H1 (cell line): ENCODE measurements around the gene ZMYND12. TPM values are rescaled to one million over a fixed set of nuclear protein-coding genes. Genes with fewer than 3 reads are reported as not detected.

Source experiments
- CTCF ChIA-PET: fragments of 300-600 bp; sonication (Branson Sonifier 250); formaldehyde crosslinking; loops from one replicate; lab custom pipeline; 2021; ENCODE audit not compliant: partially characterized antibody; lab: Charles Lee
- POLR2A ChIA-PET: fragments of 300-600 bp; sonication (Branson Sonifier 250); formaldehyde crosslinking; loops from one replicate; lab custom pipeline; 2021; ENCODE audit warnings: inconsistent platforms; ENCODE audit not compliant: partially characterized antibody; lab: Charles Lee
- DNase-seq, 2 experiments: peaks; one replicate each; pipeline versions ENCODE4 v3.0.0 to v3.0.0-alpha.2; 2010 to 2022; ENCODE audit warnings: low spot score in 2 of 2, low read depth in 1 of 2, mixed read lengths in 1 of 2
- FAIRE-seq: peaks from 2 replicates; lab custom pipeline; 2011; peaks lifted over from hg19 to GRCh38; lab: Jason Lieb, UNC
- H2AFZ ChIP-seq: 2 replicates; pipeline ENCODE4 v1.8.1; 2012; ENCODE audit warnings: low read length, inconsistent platforms
- H2AK5ac ChIP-seq: 2 replicates; pipeline ENCODE4 v1.6.1; 2013; ENCODE audit warnings: low read depth, low read length
- H2BK120ac ChIP-seq: replicated peaks from 2 replicates; pipeline ENCODE3; 2013; ENCODE audit warnings: low read depth, low read length, inconsistent platforms
- H2BK12ac ChIP-seq: 2 replicates; pipeline ENCODE4 v1.6.1; 2013; ENCODE audit warnings: low read depth, low read length
- H2BK15ac ChIP-seq: 2 replicates; pipeline ENCODE4 v1.6.1; 2013; ENCODE audit warnings: low read length
- H2BK20ac ChIP-seq: 2 replicates; pipeline ENCODE4 v1.6.1; 2013; ENCODE audit warnings: low read length
- H2BK5ac ChIP-seq: 2 replicates; pipeline ENCODE4 v1.6.1; 2013; ENCODE audit warnings: low read depth, low read length
- H3K14ac ChIP-seq: 2 replicates; pipeline ENCODE4 v1.6.1; 2013; ENCODE audit warnings: inconsistent platforms; ENCODE audit not compliant: insufficient read length
- H3K18ac ChIP-seq: 2 replicates; pipeline ENCODE4 v1.6.1; 2013; ENCODE audit warnings: low read length; ENCODE audit errors: extremely low read depth
- H3K23ac ChIP-seq: 2 replicates; pipeline ENCODE4 v1.6.1; 2013; ENCODE audit warnings: inconsistent platforms; ENCODE audit not compliant: insufficient read length
- H3K23me2 ChIP-seq: 2 replicates; pipeline ENCODE4 v1.6.1; 2013; ENCODE audit warnings: low read depth, low read length
- H3K27ac ChIP-seq: 2 replicates; pipeline ENCODE4 v1.6.1; 2011; ENCODE audit warnings: low read depth, low read length, inconsistent platforms
- H3K27me3 ChIP-seq, 4 experiments: replicated peaks in 1 of 4; 1 replicate in 1 of 4; 2 replicates in 3 of 4; pipeline versions ENCODE4 v1.6.1 to v1.8.1; 2011 to 2013; ENCODE audit warnings: low read length in 3 of 4, mild to moderate bottlenecking in 3 of 4, inconsistent platforms in 2 of 4, mixed read lengths in 2 of 4, moderate library complexity in 1 of 4; ENCODE audit not compliant: control insufficient read depth in 3 of 4, insufficient read depth in 3 of 4; ENCODE audit errors: extremely low read depth in 1 of 4
- H3K36me3 ChIP-seq, 4 experiments: 2 replicates each; pipeline versions ENCODE4 v1.6.1 to v1.8.1; 2011 to 2013; ENCODE audit warnings: mild to moderate bottlenecking in 4 of 4, low read length in 3 of 4, moderate library complexity in 2 of 4, control low read depth in 1 of 4, inconsistent platforms in 1 of 4; ENCODE audit not compliant: insufficient read depth in 4 of 4, control insufficient read depth in 2 of 4
- H3K4ac ChIP-seq: replicated peaks from 2 replicates; pipeline ENCODE3; 2013; ENCODE audit warnings: low read length, low read depth, mixed read lengths, inconsistent platforms; ENCODE audit not compliant: insufficient read length
- H3K4me1 ChIP-seq, 4 experiments: replicated peaks in 1 of 4; 1 replicate in 1 of 4; 2 replicates in 3 of 4; pipeline versions ENCODE4 v1.6.1 to v1.8.1; 2011 to 2013; ENCODE audit warnings: low read length in 3 of 4, inconsistent platforms in 2 of 4, mixed read lengths in 1 of 4; ENCODE audit not compliant: insufficient read depth in 4 of 4, control insufficient read depth in 3 of 4
- H3K4me2 ChIP-seq, 2 experiments: 2 replicates each; pipeline versions ENCODE4 v1.6.1 to v1.8.1; 2011 to 2013; ENCODE audit warnings: low read depth in 2 of 2, low read length in 2 of 2, control low read depth in 1 of 2, inconsistent platforms in 1 of 2, mild to moderate bottlenecking in 1 of 2; ENCODE audit not compliant: insufficient read depth in 1 of 2
- H3K4me3 ChIP-seq, 4 experiments: fragments of 200-600, 300-600 bp in 1 of 4; sonication (generic), shearing (Covaris generic), sonication (Bioruptor Twin) in 1 of 4; 2 replicates each; pipeline versions ENCODE4 v1.5.1 to v1.8.1; 2011 to 2016; ENCODE audit warnings: low read length in 4 of 4, low read depth in 3 of 4, control low read depth in 2 of 4, inconsistent platforms in 2 of 4, mild to moderate bottlenecking in 2 of 4, mixed read lengths in 1 of 4, moderate library complexity in 1 of 4; ENCODE audit not compliant: insufficient read depth in 2 of 4; ENCODE audit errors: extremely low read depth in 1 of 4
- H3K56ac ChIP-seq: replicated peaks from 2 replicates; pipeline ENCODE3; 2013; ENCODE audit warnings: low read depth, mild to moderate bottlenecking, mixed read lengths, low read length, inconsistent platforms; ENCODE audit not compliant: insufficient read length
- H3K79me1 ChIP-seq: 2 replicates; pipeline ENCODE4 v1.6.1; 2013; ENCODE audit warnings: low read depth, low read length, control low read depth
- H3K79me2 ChIP-seq, 2 experiments: 2 replicates each; pipeline versions ENCODE4 v1.6.1 to v1.8.1; 2012 to 2013; ENCODE audit warnings: low read length in 2 of 2, mild to moderate bottlenecking in 2 of 2, inconsistent platforms in 1 of 2; ENCODE audit not compliant: insufficient read depth in 2 of 2, control insufficient read depth in 1 of 2
- H3K9ac ChIP-seq, 4 experiments: replicated peaks in 1 of 4; 1 replicate in 1 of 4; 2 replicates in 3 of 4; pipeline versions ENCODE4 v1.6.1 to v1.8.1; 2011 to 2013; ENCODE audit warnings: low read depth in 3 of 4, low read length in 3 of 4, control low read depth in 2 of 4, mild to moderate bottlenecking in 2 of 4, moderate library complexity in 2 of 4, inconsistent platforms in 1 of 4; ENCODE audit errors: extremely low read depth in 1 of 4
- H3K9me3 ChIP-seq, 2 experiments: 2 replicates each; pipeline versions ENCODE4 v1.6.1 to v1.8.1; 2012 to 2013; ENCODE audit warnings: mild to moderate bottlenecking in 2 of 2, moderate library complexity in 2 of 2, control low read depth in 1 of 2, inconsistent platforms in 1 of 2, low read depth in 1 of 2, low read length in 1 of 2, mixed read lengths in 1 of 2; ENCODE audit not compliant: insufficient read depth in 2 of 2
- H4K20me1 ChIP-seq, 2 experiments: replicated peaks in 1 of 2; 2 replicates each; pipeline versions ENCODE3 to v1.8.1; 2011 to 2013; ENCODE audit warnings: inconsistent platforms in 2 of 2, low read length in 2 of 2, mild to moderate bottlenecking in 1 of 2; ENCODE audit not compliant: insufficient read depth in 2 of 2, control insufficient read depth in 1 of 2
- H4K5ac ChIP-seq: 2 replicates; pipeline ENCODE4 v1.6.1; 2013; ENCODE audit warnings: low read length, low read depth, mixed read lengths, inconsistent platforms; ENCODE audit not compliant: insufficient read length
- H4K8ac ChIP-seq: 2 replicates; pipeline ENCODE4 v1.8.0; 2013; ENCODE audit warnings: mild to moderate bottlenecking, moderate library complexity, low read length, inconsistent platforms; ENCODE audit not compliant: insufficient read depth; ENCODE audit errors: extremely low read depth
- H4K91ac ChIP-seq: replicated peaks from 2 replicates; pipeline ENCODE3; 2013; ENCODE audit warnings: low read length, mixed read lengths, inconsistent platforms; ENCODE audit not compliant: insufficient read length
- CTBP2 ChIP-seq: IDR thresholded peaks from 2 replicates; pipeline ENCODE4 v1.7.0; 2011; ENCODE audit warnings: borderline replicate concordance, mild to moderate bottlenecking, moderate library complexity, mixed read lengths, low read length; ENCODE audit not compliant: insufficient read depth, insufficient read length
- CTCF ChIP-seq, 3 experiments: IDR thresholded peaks; 1 replicate in 2 of 3; 2 replicates in 1 of 3; pipeline versions ENCODE4 v1.5.1 to v1.6.1; 2011; ENCODE audit warnings: low read length in 3 of 3, mild to moderate bottlenecking in 3 of 3, inconsistent platforms in 2 of 3, low read depth in 1 of 3, moderate library complexity in 1 of 3; ENCODE audit not compliant: insufficient read depth in 1 of 3; ENCODE audit errors: control extremely low read depth in 1 of 3
- EP300 ChIP-seq, 2 experiments: IDR thresholded peaks; 1 replicate in 1 of 2; 2 replicates in 1 of 2; pipeline ENCODE4 v1.6.1; 2011 to 2012; ENCODE audit warnings: low read depth in 2 of 2, low read length in 2 of 2, mild to moderate bottlenecking in 2 of 2, borderline replicate concordance in 1 of 2, inconsistent platforms in 1 of 2, moderate library complexity in 1 of 2
- EZH2 ChIP-seq: fragments of 200-600 bp; sonication (generic); IDR thresholded peaks from 2 replicates; pipeline ENCODE4 v1.7.1; 2012; ENCODE audit warnings: low read depth, mild to moderate bottlenecking, moderate library complexity, low read length, inconsistent platforms; ENCODE audit not compliant: severe bottlenecking
- RFX5 ChIP-seq: IDR thresholded peaks from 2 replicates; pipeline ENCODE4 v1.6.1; 2011; ENCODE audit warnings: low read depth, low read length, improper control_type of control experiment, borderline replicate concordance
- RXRA ChIP-seq: IDR thresholded peaks from 2 replicates; pipeline ENCODE4 v1.6.1; 2011; ENCODE audit warnings: low read depth, mild to moderate bottlenecking, low read length, moderate library complexity; ENCODE audit not compliant: insufficient read depth
- TAF1 ChIP-seq: IDR thresholded peaks from 2 replicates; pipeline ENCODE4 v1.6.1; 2011; ENCODE audit warnings: mild to moderate bottlenecking, low read depth, low read length
- TAF7 ChIP-seq: optimal IDR thresholded peaks from 2 replicates; pipeline ENCODE3; 2011; ENCODE audit warnings: low read depth, mild to moderate bottlenecking, inconsistent platforms, low read length, moderate library complexity, borderline replicate concordance
- polyA plus RNA-seq, 7 experiments: library from polyadenylated mRNA; depleted of rRNA in 3 of 7; stranded (reverse) in 5 of 7; unstranded in 2 of 7; fragments of >200 nt in 5 of 7; fragments of 200-250 nt in 2 of 7; gene quantifications; 1 replicate in 5 of 7; 2 replicates in 1 of 7; 4 replicates in 1 of 7; pipeline versions ENCODE4 v1.2.1 to v1.2.3, GENCODE V29; 2011 to 2013; ENCODE audit warnings: missing spikeins in 2 of 7, mixed read lengths in 2 of 7
- total RNA-seq: library from RNA; stranded (reverse); fragmentation: NEBNext Ultra II Directional; extraction: Animal tissue kit (Norgen Biotek cat#: 25700); gene quantifications from 2 replicates; pipeline ENCODE4 v1.2.1, GENCODE V29; 2021
- TF ChIP-seq, protein P1 (sequence below): IDR thresholded peaks from 2 replicates; pipeline ENCODE4 v1.6.1; 2011; ENCODE audit warnings: low read length, improper control_type of control experiment

The ZMYND12 gene
- total and polyA plus RNA-seq, 2 of the 8 experiments (the other 6 are each of a cell fraction or from before 2014, with no cell fraction given) = 0.62 TPM; not detected in 1

DNA sequence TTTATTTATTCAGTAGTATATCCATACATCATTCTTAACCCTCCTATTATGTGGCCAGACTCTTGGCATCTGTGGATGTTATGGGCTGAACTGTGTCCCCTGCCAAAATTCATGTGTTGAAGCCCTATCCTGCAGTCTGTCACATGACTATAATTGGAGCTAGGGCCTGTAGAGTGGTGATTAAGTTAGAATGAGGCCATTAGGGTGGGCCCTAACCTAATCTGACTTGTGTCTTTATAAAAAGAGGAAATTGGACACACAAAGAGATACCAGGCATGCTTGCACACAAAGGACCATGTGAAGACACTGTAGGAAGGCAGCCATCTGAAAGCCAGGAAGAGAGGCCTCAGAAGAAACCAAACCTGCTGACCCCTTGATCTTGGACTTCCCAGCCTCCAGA, 6.6 kb downstream of the ZMYND12 start:
- POLR2A ChIA-PET = no interaction called here
- Histone ChIP-seq H3K27me3 (no peaks in the 10 kb centered on the region), H3K79me2 (no peaks in the 10 kb centered on the region), H2AFZ (no peak overlapping the region), H4K20me1 (no peaks in the 10 kb centered on the region), H3K23me2 (no peaks in the 10 kb centered on the region), H3K18ac (no peak overlapping the region), H2AK5ac (no peak overlapping the region), H3K23ac (no peak overlapping the region), H2BK20ac (no peak overlapping the region), H4K8ac (no peak overlapping the region), H4K91ac (no peak overlapping the region), H3K4me2 (no peak overlapping the region), H2BK5ac (no peak overlapping the region), H2BK12ac (no peak overlapping the region), H4K5ac (no peak overlapping the region), H3K14ac (no peak overlapping the region), H2BK120ac (no peak overlapping the region), H2BK15ac (no peak overlapping the region), H3K56ac (no peak overlapping the region), H3K79me1 (no peaks in the 10 kb centered on the region), H3K4ac (no peak overlapping the region), H3K27ac (no peak overlapping the region), H3K9me3 (no peaks in the 10 kb centered on the region), H3K4me3 (no peak overlapping the region), H3K4me1 (no peaks in the 10 kb centered on the region), H3K9ac (no peak overlapping the region), H3K36me3 (no peaks in the 10 kb centered on the region)
- DNase-seq (no peak), FAIRE-seq (no peak)
- CTCF ChIA-PET = interaction anchor here (1.1 kb wide), 1 partner anchor 19 kb away, joined by 3 read pairs; no protein-coding TSS in a partner anchor
- TF ChIP-seq TAF1 = no peak
- TF ChIP-seq RFX5 = no peak
- TF ChIP-seq, protein P1, sequence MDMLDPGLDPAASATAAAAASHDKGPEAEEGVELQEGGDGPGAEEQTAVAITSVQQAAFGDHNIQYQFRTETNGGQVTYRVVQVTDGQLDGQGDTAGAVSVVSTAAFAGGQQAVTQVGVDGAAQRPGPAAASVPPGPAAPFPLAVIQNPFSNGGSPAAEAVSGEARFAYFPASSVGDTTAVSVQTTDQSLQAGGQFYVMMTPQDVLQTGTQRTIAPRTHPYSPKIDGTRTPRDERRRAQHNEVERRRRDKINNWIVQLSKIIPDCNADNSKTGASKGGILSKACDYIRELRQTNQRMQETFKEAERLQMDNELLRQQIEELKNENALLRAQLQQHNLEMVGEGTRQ = no peak
- TF ChIP-seq EP300 (IDR thresholded peaks at IDR 0.05; ENCODE audit: borderline replicate concordance in 1 of 2, low read depth in 2 of 2, low read length in 2 of 2) = no peak
- TF ChIP-seq CTBP2 = no peak
- TF ChIP-seq RXRA = no peak
- no peak for TF ChIP-seq TAF7
- no peak for TF ChIP-seq CTCF (IDR thresholded peaks at IDR 0.05; ENCODE audit: control extremely low read depth in 1 of 3, insufficient read depth in 1 of 3, low read depth in 1 of 3, low read length in 3 of 3)
- TF ChIP-seq EZH2 = no peak
